HG03342 (cell line): ENCODE data around the gene IGF2.
"Not testable (repeated sequence)": the region's sequence is repeated elsewhere in the genome, so short reads cannot be mapped to it uniquely, and the experiment has no call there.

Source experiments
- ATAC-seq: cut with Tn5 transposase; IDR thresholded peaks from one replicate; pipeline ENCODE4 v1.9.1; 2021; ENCODE audit warnings: mild to moderate bottlenecking, moderate library complexity; ENCODE audit not compliant: unreplicated experiment

The IGF2 gene

DNA sequence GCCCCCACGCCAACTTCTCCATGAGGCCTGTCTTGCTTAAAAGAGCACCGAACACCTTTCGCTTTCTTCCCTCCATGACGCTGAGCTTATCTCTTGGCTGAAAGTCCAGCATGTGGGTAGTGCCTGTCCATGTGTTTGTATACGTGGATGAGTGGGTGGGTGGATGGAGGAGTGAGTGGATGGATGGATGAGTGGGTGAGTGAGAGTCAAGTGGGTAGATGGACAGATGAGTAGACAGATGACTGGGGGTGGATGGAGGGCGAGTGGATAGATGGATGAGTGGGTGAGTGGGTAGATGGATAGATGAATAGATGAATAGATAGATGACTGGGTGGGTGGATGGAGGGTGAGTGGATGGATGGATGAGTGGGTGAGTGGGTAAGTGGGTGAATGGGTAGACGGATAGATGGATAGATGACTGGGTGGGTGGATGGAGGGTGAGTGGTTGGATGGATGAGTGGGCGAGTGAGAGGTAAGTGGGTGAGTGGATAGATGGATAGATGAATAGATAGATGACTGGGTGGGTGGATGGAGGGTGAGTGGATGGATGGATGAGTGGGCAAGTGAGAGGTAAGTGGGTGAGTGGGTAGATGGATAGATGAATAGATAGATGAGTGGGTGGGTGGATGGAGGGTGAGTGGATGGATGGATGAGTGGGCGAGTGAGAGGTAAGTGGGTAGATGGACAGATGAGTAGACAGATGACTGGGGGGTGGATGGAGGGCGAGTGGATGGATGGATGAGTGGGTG lies 14.3 kb downstream of the IGF2 start:
- ATAC-seq = not testable (repeated sequence)

DNA sequence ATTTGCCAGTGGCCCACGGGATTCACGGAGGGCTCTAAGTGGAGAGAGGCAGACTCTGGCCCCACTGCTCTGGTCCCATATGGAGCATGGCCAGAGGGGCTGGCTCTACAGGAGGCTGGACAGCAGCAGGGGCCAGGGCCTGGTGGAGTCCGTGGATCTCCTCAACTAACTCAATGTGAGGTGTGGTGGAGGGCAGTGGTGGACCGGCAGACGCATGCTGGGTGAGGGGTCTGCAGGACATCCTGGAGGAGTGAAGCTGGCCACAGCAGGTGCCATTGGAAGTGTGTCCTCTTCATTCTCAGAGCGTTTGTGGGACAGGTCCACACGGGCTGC lies 15.6 kb downstream of the IGF2 start:
- no peak for ATAC-seq

DNA sequence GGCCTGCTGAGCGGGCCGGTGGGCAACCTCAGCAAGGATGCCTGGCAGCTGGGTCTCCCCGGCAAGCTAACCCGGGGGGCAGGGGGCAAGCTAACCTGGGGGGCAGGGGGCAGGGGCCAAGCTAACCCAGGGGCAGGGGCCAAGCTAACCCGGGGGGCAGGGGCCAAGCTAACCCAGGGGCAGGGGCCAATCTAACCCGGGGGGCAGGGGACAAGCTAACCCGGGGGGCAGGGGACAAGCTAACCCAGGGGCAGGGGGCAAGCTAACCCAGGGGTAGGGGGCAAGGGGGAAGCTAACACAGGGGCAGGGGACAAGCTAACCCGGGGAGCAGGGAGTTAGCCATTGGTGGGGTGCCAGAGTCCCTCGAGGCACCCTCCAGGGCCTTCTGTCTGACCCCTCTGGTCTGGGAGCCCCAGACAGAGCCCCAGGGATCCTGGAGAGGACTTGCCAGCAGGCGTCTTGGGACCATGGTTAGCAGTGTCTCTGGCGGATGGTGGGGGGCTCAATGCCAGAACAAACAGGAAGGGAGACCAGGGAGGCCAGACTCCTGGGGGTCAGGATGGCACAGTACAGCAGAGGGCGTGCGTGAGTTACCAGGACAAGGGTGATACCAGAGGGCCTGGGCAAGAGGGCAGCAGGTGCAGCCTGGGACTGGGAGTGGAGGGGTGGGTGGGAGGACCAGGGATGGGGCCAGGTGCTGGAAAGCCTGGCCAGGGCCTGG lies 16.1 kb downstream of the IGF2 start:
- no peak for ATAC-seq

DNA sequence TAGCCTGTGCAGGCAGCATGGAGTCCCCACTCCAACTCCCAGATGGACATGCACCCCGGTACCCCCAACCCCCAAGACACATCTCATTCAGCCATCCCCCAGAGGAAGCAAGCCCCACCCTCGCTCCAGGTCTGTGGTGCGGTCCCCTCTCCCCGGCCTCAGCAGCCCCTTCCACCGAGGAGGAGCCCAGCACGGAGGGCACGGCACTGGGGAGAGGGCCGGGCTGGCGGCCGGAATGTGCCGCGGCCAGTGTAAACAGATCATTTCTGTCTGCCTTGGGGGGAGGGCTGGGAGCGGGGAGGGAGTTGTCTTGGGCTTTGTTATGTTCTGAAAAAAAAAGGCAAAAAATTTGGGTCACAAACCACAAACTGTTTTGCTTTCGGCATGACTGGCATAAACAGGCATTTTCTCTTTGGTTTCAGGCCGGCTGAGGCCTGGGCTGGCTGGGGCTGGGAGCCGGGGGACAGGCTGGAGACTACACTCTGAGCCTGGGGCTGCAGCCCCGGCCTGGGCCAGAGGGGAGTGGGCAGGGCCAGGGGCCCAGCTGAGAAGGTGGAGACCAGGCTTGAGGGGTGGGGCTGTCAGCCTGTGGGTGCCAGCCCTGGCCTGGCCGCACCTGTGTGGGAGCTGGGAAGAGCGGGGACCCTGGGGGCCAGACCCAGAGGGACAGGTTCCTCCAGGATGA lies 16.8 kb downstream of the IGF2 start:
- ATAC-seq = no peak

DNA sequence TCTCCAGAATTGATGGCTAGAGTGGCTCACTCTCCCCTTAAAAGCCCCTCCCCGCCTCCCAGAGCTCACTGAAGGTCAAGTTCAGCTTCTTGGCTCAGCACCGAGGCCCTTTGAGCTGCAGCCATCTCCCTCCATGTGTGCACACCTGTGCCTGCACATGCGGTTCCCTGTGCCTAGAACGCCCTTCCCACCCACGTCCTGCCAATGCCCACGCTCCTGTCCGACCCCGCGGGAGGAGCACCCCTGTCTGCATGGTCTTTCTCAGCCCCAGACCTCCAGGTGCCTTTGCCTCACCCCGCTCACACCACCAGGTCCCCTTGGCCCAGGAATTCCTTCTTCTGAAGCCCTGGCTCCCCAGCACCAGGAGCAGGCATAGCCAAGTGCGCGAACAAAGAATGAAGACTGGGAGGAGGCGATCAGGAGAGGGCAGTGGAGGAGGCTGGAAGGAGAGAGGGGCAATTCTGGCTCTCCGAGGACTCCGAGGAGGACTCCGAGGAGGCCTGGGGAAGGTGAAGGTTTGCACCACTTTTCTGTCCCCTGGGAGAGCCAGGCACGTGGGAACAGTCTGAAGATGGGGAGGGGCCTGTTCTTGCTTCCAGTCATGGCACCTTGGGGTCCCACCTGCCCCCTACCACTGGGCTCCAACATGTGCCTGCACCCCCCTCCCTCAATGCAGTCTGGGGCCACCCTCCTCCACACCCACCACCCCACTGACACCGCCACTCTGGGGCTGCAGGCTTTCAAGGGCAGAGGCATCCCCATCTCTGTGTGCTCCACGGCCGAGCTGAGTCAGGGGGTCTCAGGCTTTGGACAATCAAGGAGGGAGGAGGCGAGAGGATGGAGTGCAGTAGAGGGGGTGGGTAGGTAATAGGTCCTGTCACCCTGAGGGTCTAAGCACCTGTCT lies 17.7 kb downstream of the IGF2 start:
- ATAC-seq = no peak

DNA sequence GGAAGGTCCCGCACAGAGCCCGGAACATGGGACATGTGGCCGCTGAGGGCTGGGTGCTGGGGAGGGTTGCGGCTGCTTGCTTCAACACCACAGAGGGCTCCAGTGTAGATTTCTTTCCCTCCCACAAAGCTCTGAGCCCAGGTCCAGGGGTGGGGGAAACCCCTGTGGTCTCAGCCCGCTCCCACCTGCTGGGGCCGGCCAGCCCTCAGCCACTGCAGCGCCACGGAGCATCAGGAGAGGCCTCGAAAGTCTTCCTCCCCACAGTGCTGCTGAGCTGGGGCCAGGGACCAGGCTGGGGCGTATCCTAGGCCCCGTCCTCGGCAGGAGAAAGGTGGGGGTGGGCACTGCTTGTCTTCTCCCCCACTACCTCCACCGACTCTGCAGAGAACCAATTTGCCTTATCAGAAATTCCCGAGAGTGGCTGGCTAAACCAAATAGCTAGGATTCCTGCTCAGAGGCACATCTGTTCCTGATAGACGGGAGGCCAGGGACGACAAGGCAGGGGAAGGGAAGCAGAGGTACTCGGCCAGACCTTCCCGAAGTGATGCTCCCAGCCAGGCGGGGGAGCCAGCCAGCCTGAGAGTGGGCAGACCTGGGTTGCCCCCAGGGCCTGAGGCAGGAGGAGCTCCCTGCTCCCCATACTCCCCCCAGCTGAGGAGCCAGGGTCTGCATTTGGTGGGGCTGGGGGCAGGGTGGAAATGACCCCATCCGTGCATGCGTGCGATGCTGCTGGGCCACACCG lies 18.7 kb downstream of the IGF2 start:
- no peak for ATAC-seq

DNA sequence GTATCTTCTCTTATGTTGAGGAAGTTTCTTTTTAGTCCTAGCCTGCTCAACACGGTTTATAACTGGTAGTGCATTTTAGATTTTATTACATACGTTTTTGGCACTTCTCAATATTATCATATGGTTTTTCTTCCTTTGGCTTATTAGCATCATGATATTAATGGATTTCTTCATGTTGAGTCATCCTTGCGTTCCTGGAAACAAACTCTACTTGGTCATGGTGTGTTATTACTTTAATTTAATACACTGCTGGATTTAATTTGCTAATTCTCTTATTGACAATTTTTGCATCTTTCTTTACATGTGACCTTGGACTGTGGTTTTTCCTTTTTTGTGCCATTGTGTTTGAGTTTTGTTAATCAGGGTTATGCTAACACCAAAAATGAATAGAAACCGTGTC lies 20.5 kb downstream of the IGF2 start:
- no peak for ATAC-seq

DNA sequence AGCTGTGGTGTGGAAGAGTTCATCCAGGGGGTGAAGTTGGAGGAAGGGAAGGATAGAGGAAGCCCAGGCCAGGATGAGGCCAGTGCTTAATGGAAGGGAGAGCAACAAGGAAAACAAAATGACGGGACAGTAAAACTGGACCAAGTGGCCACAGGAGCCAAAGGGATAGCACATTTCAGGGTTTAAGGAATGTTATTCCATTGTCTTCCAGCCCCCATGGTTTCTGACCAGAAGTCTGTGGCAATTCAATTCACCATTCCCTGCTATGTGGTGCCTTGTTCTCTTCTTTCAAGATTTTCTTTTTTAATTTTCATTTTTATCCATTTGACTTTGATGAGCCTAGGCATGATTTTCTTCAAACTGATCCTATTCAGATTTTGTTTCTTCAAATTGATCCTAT lies 22.5 kb downstream of the IGF2 start:
- ATAC-seq = no peak

DNA sequence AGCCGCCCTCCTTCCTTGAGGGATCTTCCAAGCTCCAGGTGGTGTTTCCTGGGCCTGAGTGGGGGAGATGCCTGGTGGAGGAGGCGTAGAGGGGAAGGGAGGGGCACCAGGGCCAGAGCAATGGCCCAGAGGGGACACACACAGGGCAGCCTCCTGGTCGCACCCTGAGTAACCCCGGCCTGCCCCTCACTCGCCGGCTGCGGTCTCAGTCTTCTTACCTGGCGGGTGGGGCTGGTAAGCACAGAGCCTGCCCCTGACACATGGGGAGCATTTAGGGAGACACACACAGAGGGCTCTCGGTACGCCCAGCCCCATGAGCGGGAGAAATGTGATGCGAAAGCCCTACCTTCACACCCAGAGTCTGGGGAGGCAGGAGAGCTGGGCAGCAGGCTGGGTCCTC lies 23.9 kb downstream of the IGF2 start:
- ATAC-seq = no peak

DNA sequence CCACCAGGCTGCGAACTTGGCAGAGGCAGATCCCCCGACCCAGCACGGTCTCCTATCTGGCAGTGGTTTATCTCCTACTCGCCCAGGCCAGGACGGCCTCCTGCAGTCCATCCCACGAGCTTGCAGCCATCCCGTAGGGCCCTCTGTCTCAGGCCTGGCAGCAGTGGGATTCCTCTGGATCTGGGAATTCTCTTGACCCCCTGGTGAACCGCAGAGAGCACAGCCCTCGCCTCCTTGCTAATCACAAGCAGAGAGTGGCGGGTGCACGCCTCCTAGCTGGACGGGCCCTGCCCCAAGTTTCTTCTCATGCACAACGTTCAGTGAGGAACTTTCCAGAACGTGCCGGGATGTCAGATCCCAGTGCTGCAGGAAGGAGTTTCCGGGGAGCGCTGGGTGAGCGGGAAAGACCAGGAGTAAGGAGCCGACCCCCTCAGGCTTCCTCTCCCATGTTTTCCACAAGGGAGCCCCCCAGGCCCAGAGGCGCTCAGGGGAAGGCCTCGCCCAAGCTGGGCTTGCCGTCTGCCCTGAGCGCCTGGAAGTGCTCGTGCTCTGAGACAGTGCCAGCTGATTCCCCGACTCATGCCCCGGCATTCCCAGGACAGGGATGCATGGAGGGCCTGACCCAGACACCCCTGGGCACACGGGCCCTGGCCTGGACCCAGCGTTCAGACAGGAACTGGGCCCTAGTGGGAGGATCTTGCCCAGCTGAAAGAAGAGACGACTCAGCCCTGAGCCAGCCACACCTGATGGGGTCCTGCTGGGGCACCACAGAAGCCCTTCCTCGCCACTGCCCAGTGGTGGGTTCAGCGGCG lies 24.6 kb downstream of the IGF2 start:
- no peak for ATAC-seq

DNA sequence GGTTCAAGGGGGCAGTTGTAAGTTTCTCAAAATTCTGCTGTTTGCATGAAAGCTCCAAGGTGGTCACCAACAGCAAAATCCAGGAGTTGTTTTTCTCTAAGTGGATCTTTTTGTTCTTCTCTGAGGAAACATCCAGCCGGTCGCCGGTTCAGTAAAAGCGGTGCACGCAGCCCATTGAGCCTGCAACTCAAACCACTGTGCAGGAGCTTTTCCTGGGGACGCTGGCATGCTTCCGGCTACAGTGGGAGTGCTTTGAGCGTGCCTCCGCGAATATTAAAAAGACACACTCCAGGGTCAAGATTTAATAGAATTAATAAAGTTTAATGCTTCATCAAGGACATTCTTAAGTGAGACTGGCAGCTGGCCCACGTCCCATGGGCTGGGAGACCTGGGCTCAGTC lies 25.4 kb downstream of the IGF2 start:
- no peak for ATAC-seq

DNA sequence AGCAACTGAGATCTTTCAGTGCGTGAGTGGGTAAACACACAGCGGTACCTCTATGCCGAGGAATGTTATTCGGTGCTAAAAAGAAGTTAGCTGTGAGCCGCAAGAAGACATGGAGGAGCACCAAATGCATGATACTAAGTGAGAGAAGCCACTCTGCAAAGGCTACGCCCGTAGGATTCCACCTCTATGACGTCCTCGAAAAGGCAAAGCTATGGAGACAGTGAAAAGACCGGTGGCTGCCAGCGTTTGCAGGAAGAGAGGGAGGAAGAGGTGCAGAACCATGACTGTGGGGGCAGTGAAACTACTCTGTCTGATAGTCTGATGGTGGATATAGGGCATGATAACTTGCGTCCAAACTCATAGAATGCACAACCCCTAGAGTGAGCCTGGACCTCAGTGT lies 28.7 kb downstream of the IGF2 start:
- no peak for ATAC-seq

DNA sequence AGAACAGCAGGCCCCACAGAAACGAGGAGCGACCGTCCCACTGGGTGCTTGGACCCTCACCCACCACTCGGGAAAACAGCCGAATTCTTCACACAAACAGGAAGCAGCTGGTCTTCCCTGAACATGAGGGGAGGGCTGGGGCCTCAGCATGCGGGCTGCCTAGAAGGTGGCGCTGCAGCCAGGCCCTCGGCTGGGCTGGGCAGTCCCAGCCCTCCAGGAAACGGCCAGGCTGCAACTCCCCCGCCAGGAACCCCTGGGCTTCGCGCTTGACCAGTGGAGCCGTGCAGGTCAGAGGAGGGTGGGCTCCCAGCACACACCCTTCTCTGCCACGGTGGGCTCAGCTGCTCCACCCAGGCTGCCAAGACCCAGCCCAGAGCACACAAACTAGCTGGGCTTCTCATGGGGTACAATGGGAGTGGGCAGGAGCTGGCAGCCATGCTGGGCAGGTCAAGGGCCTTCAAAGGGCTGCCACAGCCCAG lies 29.6 kb downstream of the IGF2 start:
- no peak for ATAC-seq

DNA sequence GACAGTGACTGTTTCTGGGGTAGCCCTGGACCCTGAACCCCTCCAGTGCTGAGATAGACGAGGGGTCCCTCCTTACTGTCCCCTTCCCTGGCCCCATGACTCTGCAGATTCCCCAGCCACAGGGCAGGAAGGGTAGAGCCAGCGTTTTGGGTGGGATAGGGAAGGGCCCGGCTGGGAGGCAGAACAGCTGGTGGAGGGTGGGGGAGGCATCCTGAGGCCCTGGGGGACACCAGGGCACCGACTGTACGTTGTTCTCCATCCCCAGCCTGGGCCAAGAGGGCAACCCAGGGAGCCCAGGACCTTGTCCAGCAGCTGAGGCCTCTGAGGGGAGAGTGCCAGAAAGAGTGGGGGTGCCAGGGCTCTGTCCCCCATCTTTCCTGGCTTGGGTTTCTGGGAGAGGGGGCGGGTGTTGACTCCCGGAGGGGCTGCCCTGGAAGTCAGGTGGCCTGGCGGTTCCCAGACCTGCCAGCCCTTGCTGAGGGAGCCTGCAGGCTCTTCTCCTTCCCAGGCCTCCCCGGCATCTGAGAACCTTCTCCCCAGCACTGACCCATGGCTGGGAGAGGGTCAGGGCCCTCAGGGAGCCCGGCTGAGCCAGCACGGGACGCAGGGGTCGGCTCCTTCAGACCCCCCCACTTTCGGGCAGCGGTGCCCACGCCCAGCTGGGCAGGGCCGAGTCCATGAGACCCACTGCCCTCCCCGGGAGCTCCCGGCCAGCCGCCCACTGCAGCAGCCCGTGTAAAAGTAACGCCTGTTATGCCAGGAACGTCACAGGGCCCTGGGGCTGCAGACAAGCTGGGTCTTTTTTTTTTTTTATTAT lies 30.3 kb downstream of the IGF2 start:
- no peak for ATAC-seq

DNA sequence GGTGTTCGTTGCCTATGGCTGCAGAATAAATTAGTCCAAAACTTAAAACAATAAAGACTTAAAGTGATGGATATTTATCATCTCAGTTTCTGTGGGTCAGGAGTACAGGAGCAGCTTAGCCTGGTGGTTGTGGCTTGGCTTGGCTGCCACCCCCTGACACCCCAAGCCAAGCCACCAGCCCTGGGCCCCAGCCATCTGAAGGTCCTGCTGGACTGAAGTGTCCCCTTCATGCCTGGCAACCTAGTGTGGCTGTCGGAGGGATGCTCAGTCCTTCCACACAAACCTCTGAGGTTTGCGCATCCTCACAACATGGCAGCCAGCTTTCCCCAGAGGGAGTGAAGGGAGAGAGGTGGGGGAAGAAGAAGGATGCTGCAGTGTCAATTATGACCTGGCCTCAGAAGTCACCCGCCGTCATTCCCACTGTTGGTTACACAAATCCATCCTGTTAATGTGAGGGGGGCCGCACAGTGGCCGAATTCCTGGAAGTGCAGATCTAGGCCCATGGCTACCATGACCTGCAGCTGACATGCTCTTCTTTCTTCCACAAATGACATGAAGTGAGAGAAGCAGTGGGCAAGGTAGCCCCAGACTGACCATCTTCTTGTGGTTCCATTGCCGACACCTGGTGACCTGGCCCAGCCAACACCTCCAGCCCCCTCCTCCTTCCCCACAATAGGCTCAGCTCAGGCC lies 31.1 kb downstream of the IGF2 start:
- no peak for ATAC-seq

DNA sequence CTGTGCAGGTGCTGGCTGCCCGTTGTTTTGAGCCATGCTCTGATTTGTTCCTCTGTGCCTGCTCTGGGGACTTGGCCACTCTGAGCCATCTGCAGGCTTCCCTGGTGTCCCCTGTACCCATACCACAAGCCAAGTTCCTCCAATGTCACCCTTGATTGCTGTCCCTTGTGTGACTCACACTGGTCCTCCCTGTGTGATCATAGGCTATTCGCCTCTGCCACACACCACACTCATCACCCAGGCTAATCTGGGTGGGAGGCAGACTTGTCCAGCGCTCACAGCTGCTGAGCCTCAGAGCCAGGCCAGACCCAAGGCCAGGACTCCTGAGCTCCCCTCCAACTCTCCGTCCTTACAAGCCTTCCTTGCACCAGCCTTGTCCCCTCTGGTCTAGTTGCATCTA lies 31.7 kb downstream of the IGF2 start:
- no peak for ATAC-seq

DNA sequence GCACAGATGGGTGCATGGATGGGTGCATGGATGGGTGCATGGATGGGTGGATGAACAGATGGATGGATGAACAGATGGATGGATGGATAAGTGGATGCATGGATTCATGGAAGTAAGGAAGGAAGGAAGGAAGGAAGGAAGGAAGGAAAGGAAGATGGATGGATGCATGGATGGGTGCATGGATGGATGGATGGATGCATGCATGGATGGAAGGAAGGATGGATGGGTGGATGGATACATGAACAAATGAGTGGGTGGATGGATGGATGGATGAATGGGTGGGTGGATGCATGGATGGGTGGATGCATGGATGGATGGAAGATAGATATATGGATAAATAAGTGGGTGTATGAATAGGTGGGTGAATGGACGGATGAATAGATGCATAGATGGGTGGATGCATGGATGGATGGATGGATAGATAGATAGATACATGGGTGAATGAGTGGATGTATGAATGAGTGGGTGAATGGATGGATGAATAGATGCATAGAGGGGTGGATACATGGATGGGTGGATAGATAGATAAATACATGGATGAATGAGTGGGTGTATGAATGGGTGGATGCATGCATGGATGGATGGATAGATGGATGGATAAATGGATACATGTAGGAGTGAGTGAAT lies 32.5 kb downstream of the IGF2 start:
- no peak for ATAC-seq

DNA sequence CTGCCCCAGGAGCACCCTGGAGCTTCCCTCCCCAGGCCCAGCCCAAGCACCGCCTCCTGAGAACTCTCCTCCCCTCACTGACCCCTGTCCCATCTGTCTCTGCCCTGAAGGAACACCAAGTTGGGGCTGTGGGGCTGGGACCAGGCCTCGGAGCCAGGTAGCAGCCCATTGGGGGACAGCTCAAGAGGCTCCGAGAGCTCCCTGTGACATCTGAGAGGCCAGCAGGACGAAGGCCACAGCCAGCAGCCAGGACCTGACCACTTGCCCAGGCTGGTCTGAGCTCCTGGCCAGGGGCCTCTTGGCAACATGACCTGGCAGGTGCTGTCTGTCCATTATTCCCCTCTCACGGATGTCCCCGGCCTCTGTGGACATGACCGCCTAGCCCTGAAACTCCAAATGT lies 33.7 kb downstream of the IGF2 start:
- no peak for ATAC-seq
